Endothelial cell of umbilical vein (primary cell): Measurements from ENCODE around the gene MAGI3. TPM values are rescaled to one million over a fixed set of nuclear protein-coding genes. Genes with fewer than 3 reads are reported as not detected.

Experiments
- BruUV-seq: library from RNA; stranded (reverse); fragments of 400-500 nt; replicated peaks from 2 replicates; lab custom pipeline; 2021; lab: Mats Ljungman, UMichigan
- CTCF ChIA-PET: fragments of 300-600, 350-600 bp; sonication (Branson Sonifier 250); formaldehyde crosslinking; loops from one replicate; lab custom pipeline; 2021; ENCODE audit warnings: antibody characterized with exemption, inconsistent platforms; lab: Charles Lee
- POLR2A ChIA-PET: fragments of 300-600, 350-600 bp; sonication (Branson Sonifier 250); formaldehyde crosslinking; loops from one replicate; lab custom pipeline; 2021; ENCODE audit warnings: antibody characterized with exemption, inconsistent platforms; lab: Charles Lee
- DNase-seq: peaks from one replicate; pipeline ENCODE4 v3.0.0-alpha.2; 2011; ENCODE audit warnings: low read depth, low spot score
- FAIRE-seq: peaks from 2 replicates; lab custom pipeline; 2011; peaks lifted over from hg19 to GRCh38; lab: Jason Lieb, UNC
- H2AFZ ChIP-seq: 2 replicates; pipeline ENCODE4 v1.6.0; 2012; ENCODE audit warnings: low read depth, low read length, control low read depth, inconsistent platforms
- H3K27ac ChIP-seq: 2 replicates; pipeline ENCODE4 v1.5.1; 2011; ENCODE audit warnings: low read depth, mild to moderate bottlenecking, control low read depth, low read length, moderate library complexity; ENCODE audit not compliant: insufficient read depth
- H3K27me3 ChIP-seq, 2 experiments: 2 replicates each; pipeline versions ENCODE4 v1.6.0 to v1.6.1; 2011; ENCODE audit warnings: low read length in 2 of 2, mixed read lengths in 1 of 2; ENCODE audit not compliant: control insufficient read depth in 2 of 2, insufficient read depth in 2 of 2
- H3K36me3 ChIP-seq, 2 experiments: 2 replicates in 1 of 2; 3 replicates in 1 of 2; pipeline ENCODE4 v1.5.1; 2011; ENCODE audit warnings: low read length in 2 of 2, mild to moderate bottlenecking in 1 of 2, moderate library complexity in 1 of 2; ENCODE audit not compliant: control insufficient read depth in 2 of 2, insufficient read depth in 2 of 2; ENCODE audit errors: extremely low read depth in 1 of 2
- H3K4me1 ChIP-seq: 3 replicates; pipeline ENCODE4 v1.5.1; 2011; ENCODE audit warnings: mild to moderate bottlenecking, low read length; ENCODE audit not compliant: control insufficient read depth, insufficient read depth; ENCODE audit errors: extremely low read depth
- H3K4me2 ChIP-seq: 2 replicates; pipeline ENCODE4 v1.6.1; 2011; ENCODE audit warnings: low read length, control low read depth, mixed read lengths; ENCODE audit not compliant: insufficient read depth
- H3K4me3 ChIP-seq, 3 experiments: fragments of 200-600 bp in 1 of 3; sonication (generic), shearing (Covaris generic) in 1 of 3; replicated peaks in 1 of 3; 2 replicates each; pipeline ENCODE4 v1.5.1; 2011 to 2016; ENCODE audit warnings: control low read depth in 3 of 3, low read length in 3 of 3, mild to moderate bottlenecking in 2 of 3, inconsistent platforms in 1 of 3, low read depth in 1 of 3, moderate library complexity in 1 of 3; ENCODE audit not compliant: insufficient read depth in 1 of 3
- H3K79me2 ChIP-seq: 2 replicates; pipeline ENCODE4 v1.6.0; 2012; ENCODE audit warnings: low read length, inconsistent platforms; ENCODE audit not compliant: control insufficient read depth, insufficient read depth
- H3K9ac ChIP-seq: replicated peaks from 2 replicates; pipeline ENCODE3; 2011; ENCODE audit warnings: low read length, control low read depth; ENCODE audit not compliant: insufficient read depth; ENCODE audit errors: extremely low read depth
- H3K9me1 ChIP-seq: replicated peaks from 3 replicates; pipeline ENCODE4 v1.6.0; 2011; ENCODE audit warnings: mild to moderate bottlenecking, low read length; ENCODE audit not compliant: control insufficient read depth, insufficient read depth; ENCODE audit errors: extremely low read depth
- H3K9me3 ChIP-seq: replicated peaks from 2 replicates; pipeline ENCODE4 v1.5.1; 2012; ENCODE audit warnings: low read length, inconsistent platforms; ENCODE audit not compliant: control insufficient read depth, insufficient read depth
- H4K20me1 ChIP-seq: replicated peaks from 2 replicates; pipeline ENCODE3; 2011; ENCODE audit warnings: mild to moderate bottlenecking, low read length; ENCODE audit not compliant: control insufficient read depth, insufficient read depth; ENCODE audit errors: extremely low read depth
- EZH2 ChIP-seq: IDR thresholded peaks from 2 replicates; pipeline ENCODE4 v1.6.1; 2012; ENCODE audit warnings: borderline replicate concordance, low read depth, mild to moderate bottlenecking, moderate library complexity, low read length, inconsistent platforms; ENCODE audit not compliant: severe bottlenecking
- FOS ChIP-seq: IDR thresholded peaks from 2 replicates; pipeline ENCODE4 v1.6.1; 2011; ENCODE audit warnings: mild to moderate bottlenecking, low read length, moderate library complexity, borderline replicate concordance; ENCODE audit not compliant: insufficient read depth
- GATA2 ChIP-seq: IDR thresholded peaks from 2 replicates; pipeline ENCODE4 v1.7.0; 2011; ENCODE audit warnings: low read depth, mild to moderate bottlenecking, moderate library complexity, mixed read lengths, low read length; ENCODE audit not compliant: insufficient read length, insufficient read depth
- JUN ChIP-seq: IDR thresholded peaks from 2 replicates; pipeline ENCODE4 v1.6.1; 2011; ENCODE audit warnings: borderline replicate concordance, low read depth; ENCODE audit not compliant: insufficient read length, insufficient read depth
- MYC ChIP-seq: IDR thresholded peaks from one replicate; pipeline ENCODE4 v1.6.1; 2011; ENCODE audit warnings: mild to moderate bottlenecking, low read depth, low read length
- POLR2A ChIP-seq: IDR thresholded peaks from 2 replicates; pipeline ENCODE4 v1.6.1; 2012; ENCODE audit warnings: low read depth, mild to moderate bottlenecking, control low read depth, low read length
- POLR2AphosphoS5 ChIP-seq: IDR thresholded peaks from 2 replicates; pipeline ENCODE4 v1.6.1; 2012; ENCODE audit warnings: low read depth, mild to moderate bottlenecking, control low read depth, low read length, moderate library complexity; ENCODE audit not compliant: insufficient read depth
- dilution Hi-C: fragments of 300-500 bp; cut with MboI; formaldehyde crosslinking; loops from one replicate; pipeline ENCODE4 v1.15.0; 2019; ENCODE audit warnings: low sequenced_read_pairs; ENCODE audit not compliant: extremely low pct_ligation_motif_present
- intact Hi-C: fragments of 100-400 bp; cut with micrococcal nuclease; formaldehyde crosslinking; loops from one replicate; pipeline ENCODE4 v1.10.0; 2022
- polyA plus RNA-seq, 4 experiments: library from polyadenylated mRNA; depleted of rRNA in 3 of 4; stranded (reverse) in 3 of 4; unstranded in 1 of 4; fragments of >200 nt; gene quantifications; 2 replicates each; pipeline versions ENCODE4 v1.2.1 to v1.2.3, GENCODE V29; 2011 to 2012; ENCODE audit warnings: missing spikeins in 1 of 4
- total RNA-seq: library from RNA; stranded (reverse); gene quantifications from 2 replicates; pipeline ENCODE4 v1.2.3, GENCODE V29; 2021
- TF ChIP-seq, protein P1 (sequence below): IDR thresholded peaks from 2 replicates; pipeline ENCODE4 v1.6.1; 2011; ENCODE audit not compliant: insufficient read depth, insufficient read length
- TF ChIP-seq, protein P2 (sequence below), 2 donors: IDR thresholded peaks; 1 replicate in 1 of 2; 2 replicates in 1 of 2; pipeline ENCODE4 v1.5.1; 2011; ENCODE audit warnings: low read length in 2 of 2, mild to moderate bottlenecking in 2 of 2, moderate library complexity in 2 of 2, control low read depth in 1 of 2, inconsistent platforms in 1 of 2, low read depth in 1 of 2; ENCODE audit not compliant: insufficient read depth in 1 of 2; ENCODE audit errors: extremely low read depth in 1 of 2

Gene MAGI3
- total and polyA plus RNA-seq, 2 donors (not counting 3 experiments of a cell fraction or from before 2014, with no cell fraction given), result 2.8 to 16.1 TPM

DNA sequence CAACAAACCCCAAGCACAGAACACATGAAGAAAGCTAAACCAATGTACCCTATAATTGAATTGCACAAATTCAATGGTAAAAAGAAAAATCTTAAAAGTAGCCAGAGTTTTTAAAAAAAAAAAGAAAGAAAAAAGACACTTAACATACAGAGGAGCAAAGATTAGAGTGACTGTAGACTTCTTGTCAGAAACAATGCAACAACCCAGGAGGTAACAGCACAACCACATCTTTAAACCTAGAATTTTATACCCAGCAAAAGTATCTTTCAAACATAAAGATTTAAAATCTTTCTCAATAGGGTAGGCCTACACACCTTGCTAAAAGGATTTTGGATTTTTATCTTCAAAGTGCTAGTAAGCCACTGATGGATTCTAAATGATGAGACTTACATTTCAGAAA lies 304.6 kb downstream of the MAGI3 start:
- Histone ChIP-seq H4K20me1 (no peaks in the 10 kb centered on the region), H3K9me3 (peaks cover 3% of the 10 kb centered on the region), H2AFZ (no peak overlapping the region), H3K79me2 (no peaks in the 10 kb centered on the region), H3K4me3 (no peak overlapping the region), H3K36me3 (peaks cover 10 to 12% of the 10 kb centered on the region in 2 experiments), H3K9me1 (no peaks in the 10 kb centered on the region), H3K4me2 (no peak overlapping the region), H3K27ac (no peak overlapping the region), H3K27me3 (no peaks in the 10 kb centered on the region), H3K4me1 (no peaks in the 10 kb centered on the region), H3K9ac (no peak overlapping the region)
- ChIA-PET CTCF (no interaction called here), POLR2A (no interaction called here)
- intact Hi-C loops (no loop called here), dilution Hi-C loops (no loop called here)
- TF ChIP-seq EZH2 (no peak), POLR2AphosphoS5 (no peak), GATA2 (no peak), JUN (no peak), FOS (no peak), MYC (no peak), POLR2A (no peak)
- TF ChIP-seq, protein P1, sequence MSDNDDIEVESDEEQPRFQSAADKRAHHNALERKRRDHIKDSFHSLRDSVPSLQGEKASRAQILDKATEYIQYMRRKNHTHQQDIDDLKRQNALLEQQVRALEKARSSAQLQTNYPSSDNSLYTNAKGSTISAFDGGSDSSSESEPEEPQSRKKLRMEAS, result no peak
- TF ChIP-seq, protein P2, sequence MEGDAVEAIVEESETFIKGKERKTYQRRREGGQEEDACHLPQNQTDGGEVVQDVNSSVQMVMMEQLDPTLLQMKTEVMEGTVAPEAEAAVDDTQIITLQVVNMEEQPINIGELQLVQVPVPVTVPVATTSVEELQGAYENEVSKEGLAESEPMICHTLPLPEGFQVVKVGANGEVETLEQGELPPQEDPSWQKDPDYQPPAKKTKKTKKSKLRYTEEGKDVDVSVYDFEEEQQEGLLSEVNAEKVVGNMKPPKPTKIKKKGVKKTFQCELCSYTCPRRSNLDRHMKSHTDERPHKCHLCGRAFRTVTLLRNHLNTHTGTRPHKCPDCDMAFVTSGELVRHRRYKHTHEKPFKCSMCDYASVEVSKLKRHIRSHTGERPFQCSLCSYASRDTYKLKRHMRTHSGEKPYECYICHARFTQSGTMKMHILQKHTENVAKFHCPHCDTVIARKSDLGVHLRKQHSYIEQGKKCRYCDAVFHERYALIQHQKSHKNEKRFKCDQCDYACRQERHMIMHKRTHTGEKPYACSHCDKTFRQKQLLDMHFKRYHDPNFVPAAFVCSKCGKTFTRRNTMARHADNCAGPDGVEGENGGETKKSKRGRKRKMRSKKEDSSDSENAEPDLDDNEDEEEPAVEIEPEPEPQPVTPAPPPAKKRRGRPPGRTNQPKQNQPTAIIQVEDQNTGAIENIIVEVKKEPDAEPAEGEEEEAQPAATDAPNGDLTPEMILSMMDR (IDR thresholded peaks at IDR 0.05; ENCODE audit: extremely low read depth in 1 of 2, insufficient read depth in 1 of 2, low read depth in 1 of 2, low read length in 2 of 2), result no peak
- FAIRE-seq (no peak), DNase-seq (no peak)
- no TSS peak for BruUV-seq
